ENCODE data around the gene P2RY2.
"Not testable (repeated sequence)": the region's sequence is repeated elsewhere in the genome, so short reads cannot be mapped to it uniquely, and the experiment has no call there.

The P2RY2 gene

DNA sequence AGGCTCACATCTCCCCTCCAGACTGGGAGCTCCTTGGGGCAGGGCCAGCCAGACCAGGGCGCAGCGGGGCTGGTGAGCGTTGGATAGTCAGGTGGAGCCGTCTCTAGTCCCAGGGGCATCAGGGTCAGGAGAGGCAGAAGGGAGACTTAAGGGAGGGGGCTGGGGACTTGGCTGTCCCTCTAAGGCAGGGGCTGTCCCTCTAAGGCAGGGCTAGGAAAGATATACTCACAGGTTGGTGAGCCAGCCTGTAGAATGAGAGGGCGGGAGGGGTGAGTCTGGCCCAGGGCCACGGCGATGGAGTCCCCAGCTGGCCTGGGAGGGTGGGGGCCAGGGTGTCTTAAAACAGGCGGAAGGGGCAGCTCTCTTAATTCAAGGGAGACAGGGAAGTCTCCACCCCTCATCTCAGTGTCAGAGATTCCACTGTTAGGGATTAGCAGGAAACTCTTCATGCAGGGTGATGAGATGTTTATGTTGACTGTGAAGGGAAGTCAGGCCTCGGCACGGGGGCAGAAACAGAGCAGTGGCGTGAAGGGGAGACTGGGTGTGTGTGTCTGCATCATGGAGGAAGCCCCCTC is 11.3 kb downstream of the P2RY2 start:
- DNase-seq = no peak

DNA sequence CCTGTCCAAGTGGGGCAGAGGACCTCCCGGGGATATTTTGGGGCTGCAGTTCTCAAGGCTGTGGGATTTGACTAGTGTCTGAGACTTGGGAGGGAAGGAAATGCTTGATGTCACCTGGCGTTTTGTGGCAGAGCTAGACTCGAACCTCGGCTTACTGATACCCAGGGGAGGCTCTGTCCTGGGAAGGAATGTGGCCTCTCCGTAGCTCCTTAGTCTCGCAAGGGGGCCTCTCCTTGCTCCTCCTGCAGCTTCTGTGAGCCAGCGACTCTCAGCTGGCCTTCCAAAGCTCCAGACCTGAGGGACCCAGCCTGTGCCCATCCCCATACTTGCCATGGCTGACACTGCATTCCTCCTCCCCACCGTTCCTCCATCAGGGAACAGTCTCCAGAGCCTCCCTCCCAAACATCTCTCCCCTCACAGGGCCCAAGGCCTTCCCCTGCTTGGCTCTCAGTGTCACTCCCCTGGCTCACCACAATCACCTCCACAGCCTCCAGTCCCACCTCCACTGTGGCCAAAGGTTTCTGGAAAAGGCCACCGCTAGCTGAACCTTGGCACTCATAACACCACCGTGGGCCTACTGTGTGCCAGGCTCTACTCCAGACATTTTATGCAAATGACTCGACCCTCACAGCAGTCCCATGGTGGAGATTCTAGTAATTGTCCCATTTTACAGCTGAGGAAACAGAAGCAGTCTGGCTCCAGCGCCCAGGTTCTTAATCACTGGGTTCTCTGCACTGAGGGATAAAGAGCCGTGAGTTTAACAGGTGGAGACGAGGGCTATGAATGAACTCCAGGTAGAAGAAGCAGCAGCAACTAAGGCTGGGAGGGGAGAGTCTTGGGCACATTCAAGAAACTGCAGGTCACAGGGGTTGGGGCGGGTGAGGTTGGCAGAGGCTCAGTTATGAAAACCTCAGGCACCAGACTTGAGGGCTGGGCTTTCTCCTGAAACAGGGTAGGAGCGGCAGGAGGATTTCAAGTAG is 12.1 kb downstream of the P2RY2 start:
- no peak for DNase-seq

DNA sequence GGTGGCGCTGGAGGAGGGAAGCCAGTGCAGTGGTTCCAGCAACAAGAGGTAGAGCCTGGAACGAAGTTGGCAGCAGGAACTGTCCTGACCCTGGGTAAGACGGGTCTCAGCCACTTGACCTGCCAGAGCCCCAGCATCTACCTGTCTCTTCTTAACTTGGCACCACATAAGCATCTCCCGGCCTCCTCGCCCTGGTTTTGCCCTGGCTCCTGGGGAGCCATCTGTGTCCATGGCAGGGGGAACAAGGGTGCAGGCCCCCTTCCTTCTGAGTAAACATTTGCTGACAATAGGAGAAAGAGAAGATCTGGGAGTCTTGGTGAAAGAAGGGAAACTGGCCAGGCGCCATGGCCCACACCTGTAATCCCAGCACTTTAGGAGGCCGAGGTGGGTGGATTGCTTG is 12.8 kb downstream of the P2RY2 start:
- no peak for DNase-seq

DNA sequence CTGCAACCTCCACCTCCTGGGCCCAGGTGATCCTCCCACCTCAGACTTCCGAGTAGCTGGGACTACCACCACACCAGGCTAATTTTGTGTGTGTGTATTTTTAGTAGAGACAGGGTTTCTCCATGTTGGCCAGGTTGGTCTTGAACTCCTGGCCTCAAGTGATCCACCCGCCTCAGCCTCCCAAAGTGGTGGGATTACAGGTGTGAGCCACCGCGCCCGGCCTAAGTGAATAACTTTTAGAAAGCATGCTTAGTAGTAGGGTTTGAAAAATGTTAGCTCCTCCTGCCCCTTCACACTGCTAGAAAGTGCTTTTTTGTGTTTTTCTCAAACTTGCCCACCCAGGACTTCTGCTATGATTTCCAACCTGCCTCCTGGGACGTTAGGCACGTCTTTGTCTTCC is 14.4 kb downstream of the P2RY2 start:
- DNase-seq = not testable (repeated sequence)

DNA sequence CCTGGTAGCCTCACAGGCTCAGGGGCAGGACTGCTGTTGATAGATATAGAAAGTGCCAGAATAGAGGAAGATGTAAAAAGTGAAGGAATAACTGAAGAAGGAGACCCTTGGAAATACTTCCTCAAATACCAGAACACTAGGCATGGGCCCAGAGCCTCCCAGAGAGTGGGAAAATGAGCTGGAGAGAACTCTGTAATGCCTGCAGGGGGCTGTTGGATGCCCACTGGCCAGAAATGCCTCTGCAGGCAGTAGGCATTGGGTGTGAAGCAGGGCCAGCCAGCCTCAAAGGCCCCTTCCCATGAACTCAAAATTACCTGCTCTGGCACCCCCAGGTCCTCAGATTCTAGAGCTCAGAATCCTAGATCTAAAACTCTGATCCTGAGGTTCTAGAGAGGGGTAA is 15.1 kb downstream of the P2RY2 start:
- no peak for DNase-seq

DNA sequence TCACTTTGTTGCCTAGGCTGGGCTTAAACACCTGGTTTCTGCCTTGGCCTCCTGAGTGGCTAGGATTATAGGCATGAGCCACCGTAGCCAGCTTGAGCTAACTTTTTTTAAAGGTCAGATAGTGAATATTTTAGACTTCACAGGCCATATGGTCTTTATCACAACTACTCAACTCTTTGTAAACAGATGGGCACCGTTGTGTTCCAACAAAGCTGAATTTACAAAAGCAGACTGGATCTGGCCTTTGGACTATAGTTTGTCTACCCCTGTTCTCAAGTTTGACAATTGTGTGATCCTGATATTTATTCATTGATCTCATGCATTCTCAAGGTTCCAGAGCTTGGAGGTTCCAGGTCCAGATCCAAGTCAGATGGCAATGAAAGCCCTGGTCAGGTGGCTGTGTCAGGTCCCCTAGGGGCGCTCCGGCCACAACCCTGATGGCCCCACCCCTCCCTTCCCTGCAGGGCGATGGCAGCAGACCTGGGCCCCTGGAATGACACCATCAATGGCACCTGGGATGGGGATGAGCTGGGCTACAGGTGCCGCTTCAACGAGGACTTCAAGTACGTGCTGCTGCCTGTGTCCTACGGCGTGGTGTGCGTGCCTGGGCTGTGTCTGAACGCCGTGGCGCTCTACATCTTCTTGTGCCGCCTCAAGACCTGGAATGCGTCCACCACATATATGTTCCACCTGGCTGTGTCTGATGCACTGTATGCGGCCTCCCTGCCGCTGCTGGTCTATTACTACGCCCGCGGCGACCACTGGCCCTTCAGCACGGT is 15.8 kb downstream of the P2RY2 start:
- no peak for DNase-seq

DNA sequence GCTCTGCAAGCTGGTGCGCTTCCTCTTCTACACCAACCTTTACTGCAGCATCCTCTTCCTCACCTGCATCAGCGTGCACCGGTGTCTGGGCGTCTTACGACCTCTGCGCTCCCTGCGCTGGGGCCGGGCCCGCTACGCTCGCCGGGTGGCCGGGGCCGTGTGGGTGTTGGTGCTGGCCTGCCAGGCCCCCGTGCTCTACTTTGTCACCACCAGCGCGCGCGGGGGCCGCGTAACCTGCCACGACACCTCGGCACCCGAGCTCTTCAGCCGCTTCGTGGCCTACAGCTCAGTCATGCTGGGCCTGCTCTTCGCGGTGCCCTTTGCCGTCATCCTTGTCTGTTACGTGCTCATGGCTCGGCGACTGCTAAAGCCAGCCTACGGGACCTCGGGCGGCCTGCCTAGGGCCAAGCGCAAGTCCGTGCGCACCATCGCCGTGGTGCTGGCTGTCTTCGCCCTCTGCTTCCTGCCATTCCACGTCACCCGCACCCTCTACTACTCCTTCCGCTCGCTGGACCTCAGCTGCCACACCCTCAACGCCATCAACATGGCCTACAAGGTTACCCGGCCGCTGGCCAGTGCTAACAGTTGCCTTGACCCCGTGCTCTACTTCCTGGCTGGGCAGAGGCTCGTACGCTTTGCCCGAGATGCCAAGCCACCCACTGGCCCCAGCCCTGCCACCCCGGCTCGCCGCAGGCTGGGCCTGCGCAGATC is 16.5 kb downstream of the P2RY2 start:
- DNase-seq = no peak

DNA sequence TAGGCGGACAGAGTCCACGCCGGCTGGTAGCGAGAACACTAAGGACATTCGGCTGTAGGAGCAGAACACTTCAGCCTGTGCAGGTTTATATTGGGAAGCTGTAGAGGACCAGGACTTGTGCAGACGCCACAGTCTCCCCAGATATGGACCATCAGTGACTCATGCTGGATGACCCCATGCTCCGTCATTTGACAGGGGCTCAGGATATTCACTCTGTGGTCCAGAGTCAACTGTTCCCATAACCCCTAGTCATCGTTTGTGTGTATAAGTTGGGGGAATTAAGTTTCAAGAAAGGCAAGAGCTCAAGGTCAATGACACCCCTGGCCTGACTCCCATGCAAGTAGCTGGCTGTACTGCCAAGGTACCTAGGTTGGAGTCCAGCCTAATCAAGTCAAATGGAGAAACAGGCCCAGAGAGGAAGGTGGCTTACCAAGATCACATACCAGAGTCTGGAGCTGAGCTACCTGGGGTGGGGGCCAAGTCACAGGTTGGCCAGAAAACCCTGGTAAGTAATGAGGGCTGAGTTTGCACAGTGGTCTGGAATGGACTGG is 17.2 kb downstream of the P2RY2 start:
- DNase-seq = no peak

DNA sequence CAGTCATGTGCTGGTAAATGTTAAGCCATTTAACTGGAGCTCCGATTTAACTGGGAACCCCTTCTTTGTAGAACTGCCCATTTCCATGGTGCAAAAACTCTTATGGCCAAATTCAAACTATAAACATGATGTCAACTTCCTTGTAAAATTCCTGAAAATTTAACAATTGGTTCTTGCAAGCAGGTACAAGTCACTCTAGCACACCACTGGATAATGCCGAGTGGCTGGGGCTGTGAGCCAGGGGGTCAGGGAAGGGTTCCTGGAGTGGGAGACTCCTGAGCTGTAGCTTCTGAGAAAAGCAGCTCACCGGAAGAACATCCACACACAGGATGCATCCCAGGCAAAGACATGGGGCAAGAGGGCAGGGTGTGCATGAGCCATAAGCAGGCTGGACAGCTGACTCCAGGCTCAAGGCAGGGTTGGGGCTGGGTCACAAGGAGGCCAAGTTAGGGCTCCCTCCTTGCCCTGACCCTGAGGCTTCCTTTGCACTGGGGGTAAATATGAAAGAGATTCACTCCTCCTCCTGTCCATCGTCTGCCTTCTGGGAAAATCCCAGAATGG is 18.2 kb downstream of the P2RY2 start:
- DNase-seq = no peak

DNA sequence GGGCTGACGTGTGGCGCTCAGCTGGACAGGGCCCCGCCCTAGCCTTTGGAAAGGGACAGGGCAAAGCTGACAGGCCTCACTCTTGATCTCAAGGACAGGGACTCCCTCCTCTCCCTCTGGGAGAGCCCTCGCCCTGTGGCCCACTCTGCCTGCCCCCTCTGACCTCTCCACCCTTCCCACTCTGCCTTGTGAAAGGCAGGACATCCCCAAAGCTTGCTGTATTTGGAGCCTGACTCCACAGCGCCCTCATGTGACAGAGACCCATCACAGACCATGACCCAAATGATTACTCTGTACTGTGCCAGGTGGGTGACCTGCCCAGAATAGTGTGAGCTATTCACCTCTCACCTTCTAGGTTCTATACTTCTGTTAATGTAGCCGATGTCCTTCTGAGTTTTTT is 18.8 kb downstream of the P2RY2 start:
- DNase-seq = peak; percentile 31

DNA sequence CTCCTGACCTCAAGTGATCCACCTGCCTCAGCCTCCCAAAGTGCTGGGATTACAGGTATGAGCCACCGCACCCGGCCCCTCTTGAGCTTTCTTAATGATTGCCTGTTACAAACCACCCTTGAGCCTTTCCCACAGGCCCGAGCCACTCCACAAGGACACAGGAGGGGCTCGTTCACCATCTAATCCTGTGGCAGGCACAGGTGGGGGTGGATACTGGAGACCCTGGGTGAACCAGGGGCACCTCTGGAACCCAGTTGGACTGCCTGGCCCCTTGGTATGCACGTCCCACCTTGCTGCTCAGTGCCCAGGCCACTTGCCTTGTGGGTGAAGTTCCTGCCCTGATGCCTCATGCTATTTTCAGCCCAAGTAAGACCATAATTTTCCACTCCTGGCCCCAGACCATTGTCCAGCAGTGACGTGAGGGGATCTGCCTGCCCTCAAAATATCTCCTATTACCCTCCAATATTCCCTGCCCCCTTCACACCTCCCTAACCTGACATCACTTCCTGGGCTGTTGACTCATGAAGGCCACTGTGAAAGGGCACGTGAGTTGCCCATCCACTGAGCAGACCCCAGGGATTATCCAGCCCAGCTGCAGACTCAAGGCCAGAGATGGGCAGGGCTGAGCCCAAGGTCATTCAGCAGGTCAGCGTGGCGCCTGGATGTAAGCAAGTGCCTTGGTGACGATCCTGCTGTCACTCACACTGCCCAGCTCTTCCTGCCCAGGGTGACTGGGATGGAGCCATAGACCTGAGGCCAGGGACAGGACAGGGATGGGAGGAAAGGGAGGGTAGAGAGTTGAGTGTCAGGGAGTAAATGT is 19.6 kb downstream of the P2RY2 start:
- peak; percentile 31 for DNase-seq

DNA sequence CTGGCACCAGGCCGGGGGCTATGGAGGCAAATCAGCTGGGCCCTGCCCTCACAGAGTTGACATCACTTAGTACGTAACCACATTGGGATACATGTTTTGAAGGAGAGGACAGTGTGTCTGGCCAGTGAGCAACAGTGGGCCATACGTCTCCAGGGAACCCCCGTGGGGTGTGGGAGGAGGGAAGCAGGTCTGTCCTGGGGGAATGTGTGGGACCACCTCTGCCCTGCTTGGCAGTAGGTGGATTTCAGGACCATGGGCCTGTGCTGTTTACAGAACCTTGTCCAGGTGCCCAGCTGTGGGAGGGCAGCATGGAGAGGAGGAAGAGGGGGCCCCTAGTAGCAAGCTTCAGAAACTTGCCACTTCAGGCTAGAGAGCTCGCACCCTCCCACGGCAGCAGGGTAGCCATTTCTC is 21.0 kb downstream of the P2RY2 start:
- no peak for DNase-seq

DNA sequence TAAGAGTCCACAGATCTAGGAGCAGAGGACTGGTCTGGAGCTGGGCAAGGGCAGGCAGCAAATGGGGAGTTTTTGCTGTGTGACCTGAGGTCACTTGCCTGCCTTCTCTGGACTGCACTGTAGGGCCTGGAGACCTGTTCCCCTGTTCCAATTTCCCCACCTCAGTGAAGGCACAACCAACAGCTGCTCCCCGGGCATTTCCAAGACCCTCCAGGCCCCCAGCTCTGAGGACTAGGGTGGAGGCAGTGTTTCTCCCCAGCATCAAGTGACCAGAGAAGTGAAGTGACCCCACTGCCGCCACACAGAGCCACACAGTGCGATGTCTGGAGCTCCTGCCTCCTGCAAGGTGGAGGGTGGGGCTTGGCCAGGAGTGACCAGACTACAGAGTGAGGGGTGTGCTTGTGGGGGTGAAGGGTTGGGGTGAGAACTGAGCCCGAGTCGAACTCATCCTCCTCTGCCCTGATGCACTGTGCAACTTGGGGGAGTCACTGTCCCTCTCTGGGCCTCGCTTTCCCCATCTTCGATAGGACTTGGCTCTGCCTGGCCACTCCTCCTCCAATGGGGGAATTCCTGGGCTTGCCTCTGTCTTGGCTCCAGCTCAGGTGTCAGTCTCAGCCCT is 21.6 kb downstream of the P2RY2 start:
- no peak for DNase-seq

DNA sequence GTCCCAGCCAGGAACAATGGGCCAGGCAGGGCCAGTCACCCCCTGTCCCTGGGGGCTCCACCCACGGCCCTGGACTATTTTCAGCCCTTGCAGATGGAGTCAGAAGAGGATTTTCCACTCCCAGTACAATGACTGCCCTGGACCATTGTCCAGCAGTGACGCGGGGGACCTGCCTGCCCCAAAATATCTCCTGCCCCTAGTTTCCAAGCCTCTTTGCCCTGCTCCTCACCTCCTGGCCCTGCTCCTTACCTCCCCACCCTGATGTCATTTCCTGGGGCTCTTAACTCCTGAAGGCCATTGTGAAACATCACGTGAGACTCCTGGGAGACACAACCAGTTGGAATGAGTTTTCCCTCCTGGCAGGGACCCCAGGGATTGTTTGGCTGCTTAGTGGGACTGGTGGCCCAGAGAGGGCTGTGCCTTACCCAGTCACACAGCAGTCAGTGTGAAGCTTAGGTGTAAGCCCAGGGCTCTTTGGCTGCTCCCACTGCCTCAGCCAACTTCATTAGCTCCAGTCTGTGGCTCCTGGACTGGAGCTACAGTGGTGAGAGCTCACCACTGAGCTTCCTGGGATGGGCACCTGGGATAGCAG is 22.2 kb downstream of the P2RY2 start:
- peak; percentile 59 for DNase-seq

DNA sequence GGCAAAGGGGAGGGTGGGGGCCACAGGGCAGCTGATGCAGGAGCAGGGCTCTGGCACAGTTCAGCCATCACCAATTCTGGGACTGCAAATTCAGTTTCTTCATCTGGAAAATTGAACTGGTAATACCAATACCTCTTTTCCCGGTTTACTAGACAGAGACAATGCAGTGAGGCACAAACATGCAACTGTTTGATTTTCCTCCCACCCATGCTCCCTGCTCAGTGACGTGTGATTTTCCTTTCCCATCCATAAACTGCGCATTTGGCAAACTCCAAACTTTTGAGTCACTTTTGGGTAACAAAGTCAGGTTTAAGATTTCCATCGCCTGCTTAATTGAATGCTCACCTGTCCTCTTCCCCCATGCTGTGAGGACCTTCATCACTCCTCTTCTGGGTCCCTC is 23.2 kb downstream of the P2RY2 start:
- DNase-seq = no peak

DNA sequence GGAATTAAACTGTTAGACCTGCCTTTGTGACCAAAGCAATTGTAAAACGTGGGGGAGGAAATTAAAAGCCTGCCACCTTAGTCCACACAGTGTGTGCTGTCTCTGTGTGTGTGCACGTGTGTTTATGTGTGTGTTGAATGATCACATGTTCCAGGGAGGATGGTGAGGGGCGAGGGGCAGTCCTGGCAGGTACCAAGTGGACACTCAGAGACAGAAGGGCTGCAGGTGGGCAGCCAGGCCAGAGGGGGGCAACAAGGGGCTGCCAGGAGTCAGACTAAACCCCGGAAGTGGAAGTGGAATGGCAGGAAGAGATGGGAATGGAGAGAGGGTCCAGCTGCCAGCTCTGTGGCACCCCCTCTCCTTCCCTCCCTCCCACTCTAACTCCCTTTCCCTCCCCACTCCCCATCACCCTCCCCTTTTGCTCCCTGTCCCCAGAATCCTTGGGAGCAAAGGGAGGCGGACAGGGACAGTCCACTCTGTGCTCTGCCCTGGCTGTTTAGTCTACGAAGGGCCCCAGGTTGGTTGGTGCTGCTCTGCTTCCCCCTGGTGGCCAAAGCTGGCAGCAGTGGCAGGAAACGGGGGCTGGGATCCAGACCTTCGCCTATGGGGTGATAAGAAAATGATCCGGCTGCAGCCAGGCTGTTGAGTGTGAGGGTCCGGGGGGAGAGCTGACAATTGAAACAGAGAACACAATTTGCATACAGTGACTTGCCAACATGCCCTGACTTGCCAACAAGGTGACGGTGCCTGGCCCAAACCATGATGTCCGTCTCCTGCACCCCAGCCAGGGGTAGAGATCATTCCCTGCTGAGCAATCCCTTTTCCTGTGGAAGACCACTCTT is 24.4 kb downstream of the P2RY2 start:
- peak; percentile 56 for DNase-seq

DNA sequence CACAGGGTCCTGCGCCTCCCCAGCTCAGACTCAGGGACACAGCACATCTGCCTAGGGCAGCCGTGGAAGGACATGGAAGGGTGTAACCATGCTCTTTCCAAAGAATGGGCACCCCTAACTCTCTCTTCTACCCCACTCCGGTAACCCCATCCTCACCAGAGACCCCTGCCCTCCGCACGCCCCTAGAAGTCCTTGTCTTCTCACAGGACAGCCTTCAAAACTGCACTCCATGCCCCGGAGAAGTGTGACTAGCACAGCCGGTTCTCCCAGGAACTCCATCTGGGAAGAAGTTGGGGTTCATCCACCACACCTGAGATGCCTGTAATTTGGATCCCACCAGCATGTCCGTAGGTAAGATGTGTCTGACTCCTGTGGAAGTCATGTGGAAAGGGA is 25.0 kb downstream of the P2RY2 start:
- DNase-seq = peak; percentile 0

DNA sequence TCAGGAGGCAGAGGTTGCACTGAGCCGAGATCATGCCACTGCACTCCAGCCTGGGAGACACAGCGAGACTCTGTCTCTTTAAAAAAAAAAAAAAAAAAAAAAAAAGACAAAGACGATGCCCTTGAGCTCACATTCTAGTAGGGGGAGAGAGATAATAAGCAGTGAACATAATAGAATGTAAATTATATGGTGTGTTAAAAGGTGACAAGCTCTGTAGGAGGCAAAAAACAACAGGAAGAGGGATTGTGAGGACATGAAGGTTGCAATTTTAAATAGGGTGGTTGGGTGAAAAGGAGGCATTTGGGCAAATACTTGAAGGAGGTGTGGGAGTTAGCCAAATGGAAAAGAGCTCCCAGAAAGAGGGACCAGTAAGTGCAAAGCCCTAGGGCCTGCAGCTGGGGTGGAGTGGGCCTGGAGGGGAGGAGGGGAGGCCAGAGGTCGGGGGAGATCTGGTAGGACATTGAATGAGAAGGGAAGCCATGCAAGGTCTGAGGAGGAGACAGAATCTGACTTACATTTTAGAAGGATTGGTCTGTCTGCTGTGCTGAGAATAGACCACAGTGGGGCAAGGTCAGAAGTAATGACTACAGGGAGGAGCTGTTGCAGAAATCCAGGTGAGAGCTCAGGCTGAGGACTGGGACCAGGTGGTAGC is 26.6 kb downstream of the P2RY2 start:
- DNase-seq = no peak

DNA sequence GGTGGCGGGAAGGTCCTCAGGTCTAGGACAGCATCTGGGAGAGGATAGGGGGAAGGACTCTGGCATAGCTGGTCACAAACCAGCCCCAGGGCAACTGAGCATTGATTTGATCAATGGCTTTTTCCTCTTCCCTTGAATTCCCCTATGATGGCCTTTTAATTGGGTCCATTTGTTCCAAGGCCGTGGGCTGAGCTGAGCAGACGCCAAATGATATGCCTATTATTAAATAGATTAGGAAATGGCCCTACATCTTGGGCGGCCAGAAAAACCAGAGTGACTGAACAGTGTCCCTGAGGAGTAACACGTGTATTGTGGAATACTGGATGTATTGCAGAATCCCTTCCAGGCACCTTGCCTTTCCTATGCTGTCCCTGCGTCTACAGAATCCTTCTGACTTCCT is 27.4 kb downstream of the P2RY2 start:
- DNase-seq = no peak

All from NCI-H226 (cell line).